RWPE1 (cell line): ENCODE results near the gene WNT7B.

Source experiments
- CTCF ChIA-PET: fragments of 350-600 bp; sonication (Branson Sonifier 250); formaldehyde crosslinking; extraction: SDS; loops from one replicate; lab custom pipeline; 2021; lab: Yijun Ruan, JAX
- POLR2A ChIA-PET: fragments of 400-600 bp; formaldehyde crosslinking; extraction: SDS; loops from one replicate; lab custom pipeline; 2020; ENCODE audit warnings: antibody characterized with exemption; ENCODE audit not compliant: low non-redundant PET; lab: Yijun Ruan, JAX
- DNase-seq: peaks from one replicate; pipeline ENCODE4 v3.0.0; 2012; ENCODE audit warnings: low spot score
- H3K27ac ChIP-seq: fragments of 450-650 bp; 2 replicates; pipeline ENCODE4 v1.5.1; 2017
- CTCF ChIP-seq: fragments of 450-650 bp; conservative IDR thresholded peaks from 2 replicates; pipeline ENCODE4 v1.5.1; 2017; ENCODE audit warnings: low read depth, mild to moderate bottlenecking

The WNT7B gene

GRCh38 chr22:45992737-45993136 lies 15.8 kb upstream of the WNT7B start:
- DNase-seq: no peak
- CTCF ChIA-PET: no interaction called here

GRCh38 chr22:45991098-45991497 lies 14.1 kb upstream of the WNT7B start:
- POLR2A ChIA-PET: interaction anchor here (0.5 kb wide), 1 partner anchor 13 kb away, joined by 3 read pairs; no protein-coding TSS in a partner anchor
- TF ChIP-seq CTCF: no peak
- DNase-seq: no peak
- 0 out of 2 replicates have a peak overlapping the region, but pooled peaks have one; percentile 6 for H3K27ac ChIP-seq
- CTCF ChIA-PET: no interaction called here

More at GRCh38 chr22:45992737-45993136, 15.8 kb upstream of the WNT7B start:
- no peak overlapping the region for H3K27ac ChIP-seq
- POLR2A ChIA-PET: no interaction called here
- TF ChIP-seq CTCF: no peak

- DNase-seq: no peak
- H3K27ac ChIP-seq: no peak overlapping the region
- ChIA-PET CTCF (interaction anchor here (1.5 kb wide), 1 partner anchor 124 kb away, joined by 6 read pairs; no protein-coding TSS in a partner anchor), POLR2A (no interaction called here)
- no peak for TF ChIP-seq CTCF
Observed at GRCh38 chr22:45987136-45987861, 10.3 kb upstream of the WNT7B start.

GRCh38 chr22:45984316-45984916 lies 7.5 kb upstream of the WNT7B start:
- H3K27ac ChIP-seq: no peak overlapping the region
- CTCF ChIA-PET: no interaction called here
- no peak for DNase-seq
- POLR2A ChIA-PET: no interaction called here
- no peak for TF ChIP-seq CTCF

- H3K27ac ChIP-seq: peak overlapping the region; percentile 15; the same call in 1 of the 2 replicates
- POLR2A ChIA-PET: no interaction called here
- no peak for DNase-seq
- CTCF ChIA-PET: no interaction called here
- TF ChIP-seq CTCF: no peak
Observed at GRCh38 chr22:45983797-45984196, 6.8 kb upstream of the WNT7B start.

GRCh38 chr22:45980761-45981160 lies 3.8 kb upstream of the WNT7B start:
- no peak for TF ChIP-seq CTCF
- H3K27ac ChIP-seq: no peak overlapping the region
- no peak for DNase-seq
- POLR2A ChIA-PET: no interaction called here
- CTCF ChIA-PET: no interaction called here
